Measurements from ENCODE around the gene LEMD2.

Gene LEMD2

DNA sequence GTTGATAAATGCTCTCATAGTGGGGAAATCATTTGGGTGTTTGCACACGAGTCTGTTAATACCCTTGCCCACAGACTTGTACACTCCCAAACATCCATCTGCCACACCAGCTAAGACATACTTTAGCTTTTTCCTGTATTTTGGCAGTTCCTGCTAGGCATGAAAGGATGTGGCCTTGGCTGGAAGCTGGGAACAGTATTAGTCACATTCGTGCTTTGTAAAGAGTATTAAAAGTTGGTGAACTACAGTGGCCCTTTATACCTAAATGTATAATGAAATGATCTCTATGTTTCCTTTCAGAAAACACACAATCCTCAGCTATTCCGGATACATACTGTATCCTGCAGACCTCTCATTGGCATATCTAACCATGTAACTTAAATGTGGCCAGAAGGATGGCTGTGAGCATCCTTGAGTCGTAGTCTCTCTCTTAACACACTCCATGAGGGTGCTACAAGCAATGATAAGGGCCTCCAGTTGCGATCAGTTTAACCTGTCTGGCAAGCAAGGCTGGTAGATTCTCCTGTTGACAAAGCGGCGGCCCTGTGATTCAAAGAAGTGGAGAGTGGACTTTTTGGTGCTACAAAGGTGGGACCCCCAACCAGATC is 1.5 kb downstream of the LEMD2 start:
- no peak for DNase-seq (ENCODE audit: low read depth)
- no peak for TF ChIP-seq CTCF (IDR thresholded peaks at IDR 0.05; ENCODE audit: control insufficient read depth, extremely low read depth, insufficient read depth)
- H3K4me3 ChIP-seq (ENCODE audit: low read depth, low read length): peak overlapping the region; percentile 67

GRCh38 chr6:33786736-33787135 is 2.2 kb downstream of the LEMD2 start:
- TF ChIP-seq CTCF (IDR thresholded peaks at IDR 0.05; ENCODE audit: control insufficient read depth, extremely low read depth, insufficient read depth): no peak
- no peak for DNase-seq (ENCODE audit: low read depth)
- no peak overlapping the region for H3K4me3 ChIP-seq (ENCODE audit: low read depth, low read length)

DNA sequence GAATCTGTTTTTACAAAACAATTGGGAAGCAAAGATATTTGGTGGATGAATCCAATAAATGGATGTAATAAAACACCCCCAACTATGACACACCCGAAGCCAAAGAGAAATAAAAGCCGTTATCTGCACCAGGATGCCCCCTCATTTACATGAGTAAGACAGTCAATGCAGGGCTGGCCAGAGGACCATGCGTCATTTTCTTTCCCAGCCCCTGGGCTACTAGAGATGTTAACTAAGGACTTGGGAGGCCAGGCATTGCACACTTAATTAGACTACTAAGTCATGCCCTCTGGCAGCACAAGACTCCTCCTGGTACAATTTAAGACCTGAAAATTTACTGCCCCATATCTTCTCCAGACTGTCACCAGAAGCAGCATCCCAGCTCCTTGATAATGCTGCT is 3.2 kb downstream of the LEMD2 start:
- TF ChIP-seq CTCF (IDR thresholded peaks at IDR 0.05; ENCODE audit: control insufficient read depth, extremely low read depth, insufficient read depth): no peak
- DNase-seq (ENCODE audit: low read depth): no peak
- no peak overlapping the region for H3K4me3 ChIP-seq (ENCODE audit: low read depth, low read length)

DNA sequence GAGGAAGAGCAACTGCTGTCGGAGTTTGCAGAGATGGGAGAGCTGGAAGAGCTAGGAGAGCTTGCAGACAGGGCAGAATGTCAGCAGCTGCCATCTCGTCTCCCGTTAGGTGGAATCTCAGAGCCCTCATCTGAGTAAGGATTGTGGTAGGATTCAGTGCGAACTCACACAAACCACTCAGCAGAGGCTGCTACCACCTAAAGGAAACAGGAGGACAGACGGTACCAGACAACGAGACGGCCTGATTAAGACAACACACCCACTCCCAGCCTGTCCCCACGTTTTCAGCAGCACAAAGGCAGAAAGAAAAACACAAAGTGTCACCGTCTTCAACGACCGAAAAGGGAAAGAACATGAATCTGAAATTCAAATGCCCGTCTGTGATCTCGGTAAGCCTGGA is 4.1 kb downstream of the LEMD2 start:
- TF ChIP-seq CTCF (IDR thresholded peaks at IDR 0.05; ENCODE audit: control insufficient read depth, extremely low read depth, insufficient read depth): no peak
- H3K4me3 ChIP-seq (ENCODE audit: low read depth, low read length): no peak overlapping the region
- no peak for DNase-seq (ENCODE audit: low read depth)

GRCh38 chr6:33783781-33784520 is 5.0 kb downstream of the LEMD2 start:
- DNase-seq (ENCODE audit: low read depth): no peak
- no peak for TF ChIP-seq CTCF (IDR thresholded peaks at IDR 0.05; ENCODE audit: control insufficient read depth, extremely low read depth, insufficient read depth)
- no peak overlapping the region for H3K4me3 ChIP-seq (ENCODE audit: low read depth, low read length)

- no peak for DNase-seq (ENCODE audit: low read depth)
- no peak for TF ChIP-seq CTCF (IDR thresholded peaks at IDR 0.05; ENCODE audit: control insufficient read depth, extremely low read depth, insufficient read depth)
- no peak overlapping the region for H3K4me3 ChIP-seq (ENCODE audit: low read depth, low read length)
Measured at GRCh38 chr6:33782561-33782960, 6.4 kb downstream of the LEMD2 start.

Data from LNCaP clone FGC (cell line).